ENCODE measurements around the gene GORASP2. TPM values are rescaled to one million over a fixed set of nuclear protein-coding genes. Genes with fewer than 3 reads are reported as not detected.

GORASP2 gene
- total and polyA plus RNA-seq, 2 of the 8 experiments (the other 6 are each of a cell fraction or from before 2014, with no cell fraction given): 86.8 to 214 TPM

DNA sequence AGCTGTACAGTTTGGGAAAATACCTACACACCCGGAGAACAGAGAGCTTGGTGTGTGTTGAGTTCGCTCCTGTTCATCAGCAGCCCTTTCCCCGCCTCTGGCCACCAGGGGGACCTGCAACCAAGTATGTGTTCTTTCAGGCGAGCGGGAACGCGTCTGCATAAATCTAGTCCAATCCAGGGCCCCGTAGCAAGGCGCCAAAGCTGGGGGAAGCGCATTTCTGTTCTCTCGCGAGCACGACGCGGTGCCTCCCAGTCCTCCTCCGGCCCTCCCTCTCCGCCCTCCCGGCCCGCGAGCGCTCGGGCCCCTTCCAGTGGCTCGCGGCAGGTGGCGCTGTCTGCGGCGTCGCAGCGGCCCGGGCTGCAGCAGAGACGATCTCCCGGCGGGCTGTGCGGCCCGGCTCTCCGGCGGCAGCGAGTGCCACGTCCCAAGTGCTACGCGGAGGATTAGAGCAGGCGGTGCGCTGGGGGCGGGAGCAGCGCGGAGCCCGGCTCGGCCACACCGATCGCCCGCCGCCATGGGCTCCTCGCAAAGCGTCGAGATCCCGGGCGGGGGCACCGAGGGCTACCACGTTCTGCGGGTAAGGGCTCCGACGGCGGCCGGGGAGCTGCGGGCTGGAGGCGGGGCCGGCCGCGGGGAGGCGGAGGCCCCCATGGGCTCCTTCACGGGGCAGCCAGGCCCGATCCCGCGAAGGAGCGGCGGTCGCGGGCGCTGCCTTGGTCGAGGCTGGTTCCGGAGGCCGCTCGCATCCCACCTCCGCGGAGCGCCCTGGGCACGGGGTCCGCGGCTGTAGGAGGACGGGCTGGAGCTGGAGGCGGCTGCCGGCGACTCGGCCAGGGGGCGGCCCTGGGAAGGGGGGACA is at the start of gene GORASP2 (continued):
- TF ChIP-seq CHD7 (IDR thresholded peaks at IDR 0.05; ENCODE audit: insufficient replicate concordance, low read length) (peak; percentile 66), SAP30 (IDR thresholded peaks at IDR 0.05; ENCODE audit: insufficient read depth, insufficient replicate concordance, low read length) (no peak), SP4 (IDR thresholded peaks at IDR 0.05; ENCODE audit: low read length) (peak; percentile 81; the same call in 1 of the 2 replicates), POLR2A (IDR thresholded peaks at IDR 0.05; ENCODE audit: control extremely low read depth in 1 of 2, low read depth in 2 of 2, low read length in 2 of 2) (peak; percentile 84 to 91), EZH2 (IDR thresholded peaks at IDR 0.05; ENCODE audit: low read depth, low read length, severe bottlenecking) (no peak)
- TF ChIP-seq, protein P1, sequence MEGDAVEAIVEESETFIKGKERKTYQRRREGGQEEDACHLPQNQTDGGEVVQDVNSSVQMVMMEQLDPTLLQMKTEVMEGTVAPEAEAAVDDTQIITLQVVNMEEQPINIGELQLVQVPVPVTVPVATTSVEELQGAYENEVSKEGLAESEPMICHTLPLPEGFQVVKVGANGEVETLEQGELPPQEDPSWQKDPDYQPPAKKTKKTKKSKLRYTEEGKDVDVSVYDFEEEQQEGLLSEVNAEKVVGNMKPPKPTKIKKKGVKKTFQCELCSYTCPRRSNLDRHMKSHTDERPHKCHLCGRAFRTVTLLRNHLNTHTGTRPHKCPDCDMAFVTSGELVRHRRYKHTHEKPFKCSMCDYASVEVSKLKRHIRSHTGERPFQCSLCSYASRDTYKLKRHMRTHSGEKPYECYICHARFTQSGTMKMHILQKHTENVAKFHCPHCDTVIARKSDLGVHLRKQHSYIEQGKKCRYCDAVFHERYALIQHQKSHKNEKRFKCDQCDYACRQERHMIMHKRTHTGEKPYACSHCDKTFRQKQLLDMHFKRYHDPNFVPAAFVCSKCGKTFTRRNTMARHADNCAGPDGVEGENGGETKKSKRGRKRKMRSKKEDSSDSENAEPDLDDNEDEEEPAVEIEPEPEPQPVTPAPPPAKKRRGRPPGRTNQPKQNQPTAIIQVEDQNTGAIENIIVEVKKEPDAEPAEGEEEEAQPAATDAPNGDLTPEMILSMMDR (IDR thresholded peaks at IDR 0.05; ENCODE audit: control extremely low read depth in 1 of 3, insufficient read depth in 1 of 3, low read depth in 1 of 3, low read length in 3 of 3): peak; percentile 70 to 89 (median 76)

Data from H1 (cell line).